SK-N-SH treated with all-trans-retinoic acid at 6 μM for 48 hours (cell line): ENCODE results near the gene SH3BGRL2.

Experiments used
- ARNTL ChIP-seq: fragments of 450-650 bp; formaldehyde crosslinking; IDR thresholded peaks from 2 replicates; pipeline ENCODE4 v1.5.0; 2020; ENCODE audit warnings: low read depth, mild to moderate bottlenecking, moderate library complexity, borderline replicate concordance
- POU6F1 ChIP-seq: fragments of 250-450 bp; sonication (Bioruptor Pico); IDR thresholded peaks from 2 replicates; pipeline ENCODE4 v1.8.0; 2021; ENCODE audit warnings: low read depth, mild to moderate bottlenecking, moderate library complexity, borderline replicate concordance
- RARB ChIP-seq: fragments of 250-450 bp; sonication (Bioruptor Pico); IDR thresholded peaks from 2 replicates; pipeline ENCODE4 v1.8.0; 2021; ENCODE audit warnings: mild to moderate bottlenecking, moderate library complexity
- SNAI2 ChIP-seq: fragments of 250-450 bp; sonication (Bioruptor Pico); IDR thresholded peaks from 2 replicates; pipeline ENCODE4 v1.5.0; 2020; ENCODE audit warnings: mild to moderate bottlenecking, moderate library complexity
- TCF4 ChIP-seq: fragments of 250-450 bp; sonication (Bioruptor Pico); IDR thresholded peaks from 2 replicates; pipeline ENCODE4 v1.8.0; 2021; ENCODE audit warnings: mild to moderate bottlenecking, moderate library complexity, borderline replicate concordance
- ZC3H10 ChIP-seq: fragments of 250-450 bp; sonication (Bioruptor Pico); IDR thresholded peaks from 2 replicates; pipeline ENCODE4 v1.5.1; 2021; ENCODE audit warnings: mild to moderate bottlenecking, moderate library complexity
- ZFP3 ChIP-seq: fragments of 250-450 bp; sonication (Bioruptor Pico); IDR thresholded peaks from 2 replicates; pipeline ENCODE4 v1.5.0; 2020; ENCODE audit warnings: mild to moderate bottlenecking, moderate library complexity
- ZFP30 ChIP-seq: fragments of 450-650 bp; formaldehyde crosslinking; IDR thresholded peaks from 2 replicates; pipeline ENCODE4 v1.5.0; 2022; ENCODE audit warnings: mild to moderate bottlenecking, moderate library complexity
- TF ChIP-seq, protein P1 (sequence below): fragments of 250-450 bp; sonication (Bioruptor Pico); IDR thresholded peaks from 2 replicates; pipeline ENCODE4 v1.8.0; 2020; ENCODE audit warnings: mild to moderate bottlenecking, moderate library complexity, borderline replicate concordance
- TF ChIP-seq, protein P2 (sequence below): fragments of 250-450 bp; sonication (Bioruptor Pico); IDR thresholded peaks from 2 replicates; pipeline ENCODE4 v1.5.1; 2020; ENCODE audit warnings: low read depth, mild to moderate bottlenecking, moderate library complexity

- TF ChIP-seq ZFP30 (CRISPR knock-in tag), result no peak
- TF ChIP-seq, protein P1, sequence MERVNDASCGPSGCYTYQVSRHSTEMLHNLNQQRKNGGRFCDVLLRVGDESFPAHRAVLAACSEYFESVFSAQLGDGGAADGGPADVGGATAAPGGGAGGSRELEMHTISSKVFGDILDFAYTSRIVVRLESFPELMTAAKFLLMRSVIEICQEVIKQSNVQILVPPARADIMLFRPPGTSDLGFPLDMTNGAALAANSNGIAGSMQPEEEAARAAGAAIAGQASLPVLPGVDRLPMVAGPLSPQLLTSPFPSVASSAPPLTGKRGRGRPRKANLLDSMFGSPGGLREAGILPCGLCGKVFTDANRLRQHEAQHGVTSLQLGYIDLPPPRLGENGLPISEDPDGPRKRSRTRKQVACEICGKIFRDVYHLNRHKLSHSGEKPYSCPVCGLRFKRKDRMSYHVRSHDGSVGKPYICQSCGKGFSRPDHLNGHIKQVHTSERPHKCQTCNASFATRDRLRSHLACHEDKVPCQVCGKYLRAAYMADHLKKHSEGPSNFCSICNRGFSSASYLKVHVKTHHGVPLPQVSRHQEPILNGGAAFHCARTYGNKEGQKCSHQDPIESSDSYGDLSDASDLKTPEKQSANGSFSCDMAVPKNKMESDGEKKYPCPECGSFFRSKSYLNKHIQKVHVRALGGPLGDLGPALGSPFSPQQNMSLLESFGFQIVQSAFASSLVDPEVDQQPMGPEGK (CRISPR knock-in tag), result no peak
- no peak for TF ChIP-seq ARNTL (CRISPR knock-in tag)
- TF ChIP-seq ZFP3, result no peak
- TF ChIP-seq POU6F1, result no peak
- no peak for TF ChIP-seq RARB
- no peak for TF ChIP-seq TCF4
- TF ChIP-seq SNAI2, result no peak
- TF ChIP-seq, protein P2, sequence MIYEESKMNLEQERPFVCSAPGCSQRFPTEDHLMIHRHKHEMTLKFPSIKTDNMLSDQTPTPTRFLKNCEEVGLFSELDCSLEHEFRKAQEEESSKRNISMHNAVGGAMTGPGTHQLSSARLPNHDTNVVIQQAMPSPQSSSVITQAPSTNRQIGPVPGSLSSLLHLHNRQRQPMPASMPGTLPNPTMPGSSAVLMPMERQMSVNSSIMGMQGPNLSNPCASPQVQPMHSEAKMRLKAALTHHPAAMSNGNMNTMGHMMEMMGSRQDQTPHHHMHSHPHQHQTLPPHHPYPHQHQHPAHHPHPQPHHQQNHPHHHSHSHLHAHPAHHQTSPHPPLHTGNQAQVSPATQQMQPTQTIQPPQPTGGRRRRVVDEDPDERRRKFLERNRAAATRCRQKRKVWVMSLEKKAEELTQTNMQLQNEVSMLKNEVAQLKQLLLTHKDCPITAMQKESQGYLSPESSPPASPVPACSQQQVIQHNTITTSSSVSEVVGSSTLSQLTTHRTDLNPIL (CRISPR knock-in tag), result no peak
- no peak for TF ChIP-seq ZC3H10 (CRISPR knock-in tag)
These were observed 63.7 kb downstream of the SH3BGRL2 start for GRCh38 chr6:79694623-79695343.
